HG03039 (cell line): Measurements from ENCODE around the gene PRADC1.
A peak's percentile ranks its signal among the peaks of the same experiment; 100 is the strongest.
"Not testable (repeated sequence)": the region's sequence is repeated elsewhere in the genome, so short reads cannot be mapped to it uniquely, and the experiment has no call there.

Source experiments
- ATAC-seq: cut with Tn5 transposase; IDR thresholded peaks from one replicate; pipeline ENCODE4 v1.9.1; 2021; ENCODE audit warnings: mild to moderate bottlenecking, moderate library complexity; ENCODE audit not compliant: unreplicated experiment

The PRADC1 gene

GRCh38 chr2:73233154-73233931 is at the start of gene PRADC1:
Gene PRADC1, minus strand, starts transcription at chr2:73233239. Its CDS starts 79 bp downstream, at chr2:73233160.
- peak; percentile 91 for ATAC-seq

GRCh38 chr2:73281244-73281643 is 48.2 kb upstream of the PRADC1 start:
- ATAC-seq, result no peak

- no peak for ATAC-seq
These were observed 46.8 kb upstream of the PRADC1 start for GRCh38 chr2:73279852-73280251.

GRCh38 chr2:73272270-73272669 is 39.2 kb upstream of the PRADC1 start:
- no peak for ATAC-seq

- ATAC-seq, result no peak
These were observed 36.8 kb upstream of the PRADC1 start for GRCh38 chr2:73269686-73270465.

GRCh38 chr2:73268830-73269685 is 36.0 kb upstream of the PRADC1 start:
- no peak for ATAC-seq

- no peak for ATAC-seq
These were observed 35.4 kb upstream of the PRADC1 start for GRCh38 chr2:73268366-73268829.

GRCh38 chr2:73267008-73267407 is 34.0 kb upstream of the PRADC1 start:
- ATAC-seq, result no peak

GRCh38 chr2:73266061-73266901 is 33.2 kb upstream of the PRADC1 start:
- no peak for ATAC-seq

- no peak for ATAC-seq
These were observed 32.4 kb upstream of the PRADC1 start for GRCh38 chr2:73265298-73266060.

- no peak for ATAC-seq
These were observed 31.7 kb upstream of the PRADC1 start for GRCh38 chr2:73264783-73265182.

GRCh38 chr2:73264332-73264606 is 31.2 kb upstream of the PRADC1 start:
- ATAC-seq, result no peak

- ATAC-seq, result no peak
These were observed 30.7 kb upstream of the PRADC1 start for GRCh38 chr2:73263540-73264331.

GRCh38 chr2:73262691-73263429 is 29.8 kb upstream of the PRADC1 start:
- not testable (repeated sequence) for ATAC-seq

GRCh38 chr2:73262108-73262651 is 29.1 kb upstream of the PRADC1 start:
- no peak for ATAC-seq

- ATAC-seq, result no peak
These were observed 27.4 kb upstream of the PRADC1 start for GRCh38 chr2:73260338-73260984.

GRCh38 chr2:73259704-73260337 is 26.8 kb upstream of the PRADC1 start:
- no peak for ATAC-seq
